ENCODE measurements around the gene ULK4. TPM values are rescaled to one million over a fixed set of nuclear protein-coding genes. Genes with fewer than 3 reads are reported as not detected.

Gene ULK4
- total and polyA plus RNA-seq, 2 of the 8 experiments (the other 6 are each of a cell fraction or from before 2014, with no cell fraction given), result 3.0 to 10.8 TPM

GRCh38 chr3:41700155-41700554, 261.7 kb downstream of the ULK4 start:
- Histone ChIP-seq H2AFZ (ENCODE audit: low read length) (no peak overlapping the region; the same call in 1 of the 2 replicates), H3K23me2 (ENCODE audit: low read depth, low read length) (no peaks in the 10 kb centered on the region), H3K4me1 (replicated peaks in 1 of 4; ENCODE audit: control insufficient read depth in 3 of 4, insufficient read depth in 4 of 4, low read length in 3 of 4) (peaks cover 0 to 5% (median 0%) of the 10 kb centered on the region in 4 experiments; a peak in 1 of 7 replicates), H3K56ac (replicated peaks; ENCODE audit: insufficient read length, low read depth, low read length) (no peak overlapping the region), H3K4me2 (ENCODE audit: insufficient read depth in 1 of 2, low read depth in 2 of 2, low read length in 2 of 2) (no peak overlapping the region), H2BK20ac (ENCODE audit: low read length) (no peak overlapping the region), H3K79me1 (ENCODE audit: low read depth, low read length) (no peaks in the 10 kb centered on the region), H3K9me3 (ENCODE audit: insufficient read depth in 2 of 2, low read depth in 1 of 2, low read length in 1 of 2) (peaks cover 7 to 8% of the 10 kb centered on the region in 2 experiments; a peak in 1 of 4 replicates), H4K5ac (ENCODE audit: insufficient read length, low read depth, low read length) (no peak overlapping the region), H3K79me2 (ENCODE audit: control insufficient read depth in 1 of 2, insufficient read depth in 2 of 2, low read length in 2 of 2) (no peaks in the 10 kb centered on the region), H3K36me3 (ENCODE audit: control insufficient read depth in 2 of 4, insufficient read depth in 4 of 4, low read length in 3 of 4) (no peaks in the 10 kb centered on the region; a peak in 1 of 8 replicates), H3K18ac (ENCODE audit: extremely low read depth, low read length) (no peak overlapping the region), H3K9ac (replicated peaks in 1 of 4; ENCODE audit: extremely low read depth in 1 of 4, low read depth in 3 of 4, low read length in 3 of 4) (no peak overlapping the region), H4K20me1 (replicated peaks in 1 of 2; ENCODE audit: control insufficient read depth in 1 of 2, insufficient read depth in 2 of 2, low read length in 2 of 2) (no peaks in the 10 kb centered on the region), H3K14ac (ENCODE audit: insufficient read length) (no peak overlapping the region), H3K4me3 (ENCODE audit: extremely low read depth in 1 of 4, insufficient read depth in 2 of 4, low read depth in 3 of 4, low read length in 4 of 4) (no peak overlapping the region), H2AK5ac (ENCODE audit: low read depth, low read length) (no peak overlapping the region), H4K91ac (replicated peaks; ENCODE audit: insufficient read length, low read length) (no peak overlapping the region), H3K27ac (ENCODE audit: low read depth, low read length) (no peak overlapping the region), H3K23ac (ENCODE audit: insufficient read length) (no peak overlapping the region), H3K27me3 (replicated peaks in 1 of 4; ENCODE audit: control insufficient read depth in 3 of 4, extremely low read depth in 1 of 4, insufficient read depth in 3 of 4, low read length in 3 of 4) (no peaks in the 10 kb centered on the region), H2BK12ac (ENCODE audit: low read depth, low read length) (no peak overlapping the region), H2BK120ac (replicated peaks; ENCODE audit: low read depth, low read length) (no peak overlapping the region), H3K4ac (replicated peaks; ENCODE audit: insufficient read length, low read depth, low read length) (no peak overlapping the region), H2BK15ac (ENCODE audit: low read length) (no peak overlapping the region), H4K8ac (ENCODE audit: extremely low read depth, insufficient read depth, low read length) (no peak overlapping the region), H2BK5ac (ENCODE audit: low read depth, low read length) (no peak overlapping the region)
- TF ChIP-seq CREB1 (IDR thresholded peaks at IDR 0.05) (no peak), FOSL1 (IDR thresholded peaks at IDR 0.05; ENCODE audit: insufficient read depth, low read depth, low read length) (no peak), HDAC2 (IDR thresholded peaks at IDR 0.05; ENCODE audit: borderline replicate concordance in 1 of 2, low read depth in 2 of 2, low read length in 2 of 2) (no peak), RNF2 (IDR thresholded peaks at IDR 0.05; ENCODE audit: borderline replicate concordance, low read depth, low read length, missing control alignments, poor library complexity, severe bottlenecking) (no peak), JUND (IDR thresholded peaks at IDR 0.05; ENCODE audit: low read length) (no peak), USF2 (IDR thresholded peaks at IDR 0.05; ENCODE audit: low read length) (no peak), SRF (IDR thresholded peaks at IDR 0.05; ENCODE audit: low read depth, low read length) (no peak)
- 86% methylated on average over 1 of the region's 1 CpG; no CpG with 5 or more reads in 1 of the 2 experiments for WGBS, 2 experiments (ENCODE audit: extremely low coverage in 1 of 2, insufficient coverage in 1 of 2, insufficient read length in 1 of 2, insufficient replicate concordance in 2 of 2, low coverage in 1 of 2, low lambda C conversion rate in 2 of 2, missing lambda C conversion rate in 1 of 2)
- CTCF ChIA-PET (ENCODE audit: partially characterized antibody), result interaction anchor here (1.0 to 1.3 kb wide), 2 partner anchors 10 to 175 kb away, joined by 3 to 6 read pairs; no protein-coding TSS in a partner anchor
- DNase-seq (ENCODE audit: low read depth in 1 of 2, low spot score in 2 of 2) (no peak), FAIRE-seq (no peak)
- POLR2A ChIA-PET (ENCODE audit: partially characterized antibody), result no interaction called here

Data from H1 (cell line).